GM23248 (cell line): ENCODE results near the gene DTNB. TPM values are rescaled to one million over a fixed set of nuclear protein-coding genes. Genes with fewer than 3 reads are reported as not detected.
"Not testable (repeated sequence)": the region's sequence is repeated elsewhere in the genome, so short reads cannot be mapped to it uniquely, and the experiment has no call there.

Source experiments
- DNase-seq: peaks from one replicate; pipeline ENCODE4 v3.0.0-alpha.2; 2015
- H2AFZ ChIP-seq: fragments of 200-600 bp; sonication (generic); 2 replicates; pipeline ENCODE4 v1.6.1; 2016; ENCODE audit warnings: antibody characterized with exemption
- H3F3A ChIP-seq: fragments of 200-600 bp; sonication (generic); 2 replicates; pipeline ENCODE4 v1.6.1; 2016; ENCODE audit warnings: mild to moderate bottlenecking, antibody characterized with exemption, mixed run types; ENCODE audit not compliant: insufficient read depth
- H3K27ac ChIP-seq: fragments of 200-600 bp; sonication (generic); 2 replicates; pipeline ENCODE4 v1.5.1; 2016; ENCODE audit warnings: mild to moderate bottlenecking
- H3K27me3 ChIP-seq: fragments of 200-600 bp; sonication (generic); replicated peaks from 2 replicates; pipeline ENCODE4 v1.6.1; 2016; ENCODE audit warnings: mild to moderate bottlenecking; ENCODE audit not compliant: insufficient read depth
- H3K36me3 ChIP-seq: fragments of 200-600 bp; sonication (generic); 2 replicates; pipeline ENCODE4 v1.6.1; 2016; ENCODE audit warnings: low read depth, mild to moderate bottlenecking
- H3K4me1 ChIP-seq: fragments of 200-600 bp; sonication (generic); 2 replicates; pipeline ENCODE4 v1.6.1; 2016; ENCODE audit warnings: mild to moderate bottlenecking; ENCODE audit not compliant: insufficient read depth
- H3K4me2 ChIP-seq: fragments of 200-600 bp; sonication (generic); one replicate; pipeline ENCODE4 v1.6.1; 2016; ENCODE audit warnings: mild to moderate bottlenecking; ENCODE audit not compliant: unreplicated experiment
- H3K4me3 ChIP-seq: fragments of 200-600 bp; sonication (generic); 2 replicates; pipeline ENCODE4 v1.5.1; 2016; ENCODE audit warnings: mild to moderate bottlenecking
- H3K79me2 ChIP-seq: fragments of 200-600 bp; sonication (generic); 2 replicates; pipeline ENCODE4 v1.6.1; 2016; ENCODE audit warnings: mild to moderate bottlenecking; ENCODE audit not compliant: insufficient read depth
- H3K9ac ChIP-seq: fragments of 200-600 bp; sonication (generic); 2 replicates; pipeline ENCODE4 v1.6.1; 2016; ENCODE audit warnings: mild to moderate bottlenecking
- H3K9me2 ChIP-seq: fragments of 200-600 bp; sonication (generic); 2 replicates; pipeline ENCODE4 v1.6.1; 2016; ENCODE audit warnings: mixed run types, mild to moderate bottlenecking, moderate library complexity; ENCODE audit not compliant: insufficient read depth
- H3K9me3 ChIP-seq: fragments of 200-600 bp; sonication (generic); one replicate; pipeline ENCODE4 v1.6.1; 2017; ENCODE audit warnings: low read depth
- H4K20me1 ChIP-seq: fragments of 200-600 bp; sonication (generic); 2 replicates; pipeline ENCODE4 v1.6.0; 2016; ENCODE audit not compliant: insufficient read depth
- EZH2 ChIP-seq: fragments of 200-600 bp; sonication (generic); IDR thresholded peaks from 2 replicates; pipeline ENCODE4 v1.6.1; 2018; ENCODE audit warnings: antibody characterized with exemption, mild to moderate bottlenecking; ENCODE audit not compliant: insufficient read depth, poor library complexity, severe bottlenecking
- EZH2phosphoT487 ChIP-seq: fragments of 200-600 bp; sonication (generic); IDR thresholded peaks from 2 replicates; pipeline ENCODE4 v1.6.1; 2018; ENCODE audit warnings: antibody characterized with exemption, moderate library complexity, mild to moderate bottlenecking, low read depth; ENCODE audit not compliant: insufficient read depth
- WGBS, 2 experiments: methylation state at CpG; one replicate each; pipeline ENCODE4 v1.1.6; 2015 to 2017; ENCODE audit warnings: low lambda C conversion rate in 2 of 2, low coverage in 1 of 2; ENCODE audit errors: missing lambda C conversion rate in 2 of 2; 5-methylcytosine and 5-hydroxymethylcytosine counted together
- in situ Hi-C: fragments of 300-500 bp; cut with MboI; formaldehyde crosslinking; loops from 2 replicates; pipeline ENCODE4 v1.15.0; 2020
- polyA plus RNA-seq: library from polyadenylated mRNA; unstranded; fragments of >200 nt; fragmentation: Nextera tagmentation; extraction: Ambion mirVana; gene quantifications from 2 replicates; pipeline ENCODE4 v1.2.1, GENCODE V29; 2016
- total RNA-seq: library from RNA; depleted of rRNA; stranded (reverse); fragments of >200 nt; shearing (Covaris generic); gene quantifications from 2 replicates; pipeline ENCODE4 v1.2.3, GENCODE V29; 2014

Gene DTNB
- total and polyA plus RNA-seq, 2 experiments from 2014 or later, result 1.1 to 4.0 TPM

DNA sequence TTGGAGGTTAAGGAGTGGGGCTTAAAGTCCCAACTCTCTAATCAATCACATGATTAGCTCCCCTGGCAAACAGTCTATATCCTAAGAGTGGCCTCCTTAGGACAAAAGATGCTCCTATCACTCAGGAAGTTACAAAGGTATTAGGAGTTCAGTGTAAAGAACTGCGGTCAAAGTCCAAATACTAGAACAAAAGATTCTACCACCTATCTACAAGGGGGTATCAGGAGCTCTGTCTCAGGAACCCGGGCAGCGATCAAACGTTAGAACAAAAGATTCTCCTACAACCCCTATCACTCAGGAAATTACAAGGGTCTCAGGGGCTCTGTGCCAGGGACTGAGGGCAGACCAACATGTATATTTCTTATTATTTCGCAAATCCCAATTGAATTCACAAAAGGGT, 58.0 kb downstream of the DTNB start:
- Histone ChIP-seq H3K4me3 (no peak overlapping the region), H2AFZ (no peak overlapping the region), H3F3A (peaks cover 17% of the 10 kb centered on the region), H3K4me1 (peaks cover 17% of the 10 kb centered on the region), H3K4me2 (no peak overlapping the region), H3K27ac (no peak overlapping the region), H3K27me3 (no peaks in the 10 kb centered on the region), H4K20me1 (peaks cover 7% of the 10 kb centered on the region; the same call in 1 of the 2 replicates), H3K9me3 (no peaks in the 10 kb centered on the region), H3K36me3 (no peaks in the 10 kb centered on the region), H3K9ac (no peak overlapping the region), H3K9me2 (no peaks in the 10 kb centered on the region), H3K79me2 (no peaks in the 10 kb centered on the region)
- WGBS, 2 experiments, result 94% methylated on average over 5 of the region's 5 CpGs
- in situ Hi-C loops, result no loop called here
- no peak for TF ChIP-seq EZH2phosphoT487
- TF ChIP-seq EZH2, result no peak
- DNase-seq, result no peak

DNA sequence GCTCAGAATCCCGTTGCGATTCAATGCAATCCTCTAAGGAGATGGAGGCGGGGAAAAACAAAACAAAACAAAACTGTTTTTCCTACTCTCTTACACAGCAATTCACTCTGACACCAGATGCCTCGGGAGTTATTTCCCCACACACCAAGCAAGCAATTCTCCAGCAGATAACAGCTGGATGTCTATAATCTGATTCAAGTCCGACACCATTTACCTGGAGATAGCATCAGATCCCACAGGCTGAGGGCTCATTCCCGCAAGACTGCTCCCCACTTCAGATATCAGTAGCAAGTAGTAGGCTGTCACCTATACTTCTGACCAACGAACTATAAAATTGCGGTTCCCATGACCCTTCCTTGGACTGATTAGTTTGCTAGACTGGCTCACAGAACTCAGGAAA, 58.7 kb downstream of the DTNB start:
- whole genome bisulfite sequencing, 2 experiments, result 81 to 82% methylated on average over 8 of the region's 8 CpGs
- no peak overlapping the region for H3K27ac ChIP-seq
- no peak overlapping the region for H2AFZ ChIP-seq
- no peaks in the 10 kb centered on the region for H3K27me3 ChIP-seq
- no peak for TF ChIP-seq EZH2
- no peak for TF ChIP-seq EZH2phosphoT487
- H3K9me2 ChIP-seq, result no peaks in the 10 kb centered on the region
- H3K4me2 ChIP-seq, result no peak overlapping the region
- H3K4me1 ChIP-seq, result peaks cover 17% of the 10 kb centered on the region
- no peaks in the 10 kb centered on the region for H3K9me3 ChIP-seq
- H4K20me1 ChIP-seq, result peaks cover 7% of the 10 kb centered on the region; the same call in 1 of the 2 replicates
- in situ Hi-C loops, result no loop called here
- H3K4me3 ChIP-seq, result no peak overlapping the region
- peaks cover 17% of the 10 kb centered on the region for H3F3A ChIP-seq
- H3K9ac ChIP-seq, result no peak overlapping the region
- no peaks in the 10 kb centered on the region for H3K36me3 ChIP-seq
- H3K79me2 ChIP-seq, result no peaks in the 10 kb centered on the region
- no peak for DNase-seq

DNA sequence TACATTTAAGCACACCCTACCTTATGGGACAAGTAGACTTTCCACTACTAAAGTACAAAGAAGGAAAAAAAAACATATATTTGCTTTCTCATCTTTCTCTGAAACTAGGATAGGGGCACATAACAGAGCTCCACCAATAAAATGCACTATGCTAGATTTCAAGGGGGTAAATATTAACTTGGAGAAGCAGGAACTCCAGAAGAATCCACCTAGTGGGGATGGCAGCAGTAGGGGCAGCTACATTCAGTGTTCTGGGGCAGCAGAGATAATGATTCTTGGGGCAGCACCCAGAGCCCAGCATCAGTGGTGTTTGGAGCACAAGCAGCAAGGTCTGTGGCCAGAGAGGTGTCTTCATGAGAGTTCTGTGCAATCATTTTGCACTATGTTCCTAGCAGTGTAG, 64.7 kb downstream of the DTNB start:
- Histone ChIP-seq H3K9ac (no peak overlapping the region), H3K9me2 (no peaks in the 10 kb centered on the region), H3K27ac (no peak overlapping the region), H3K27me3 (no peaks in the 10 kb centered on the region), H3K36me3 (no peaks in the 10 kb centered on the region), H4K20me1 (no peaks in the 10 kb centered on the region), H2AFZ (no peak overlapping the region), H3F3A (no peaks in the 10 kb centered on the region), H3K79me2 (no peaks in the 10 kb centered on the region), H3K4me1 (no peaks in the 10 kb centered on the region), H3K9me3 (no peaks in the 10 kb centered on the region), H3K4me2 (no peak overlapping the region), H3K4me3 (no peak overlapping the region)
- TF ChIP-seq EZH2 (no peak), EZH2phosphoT487 (no peak)
- in situ Hi-C loops, result no loop called here
- no peak for DNase-seq

DNA sequence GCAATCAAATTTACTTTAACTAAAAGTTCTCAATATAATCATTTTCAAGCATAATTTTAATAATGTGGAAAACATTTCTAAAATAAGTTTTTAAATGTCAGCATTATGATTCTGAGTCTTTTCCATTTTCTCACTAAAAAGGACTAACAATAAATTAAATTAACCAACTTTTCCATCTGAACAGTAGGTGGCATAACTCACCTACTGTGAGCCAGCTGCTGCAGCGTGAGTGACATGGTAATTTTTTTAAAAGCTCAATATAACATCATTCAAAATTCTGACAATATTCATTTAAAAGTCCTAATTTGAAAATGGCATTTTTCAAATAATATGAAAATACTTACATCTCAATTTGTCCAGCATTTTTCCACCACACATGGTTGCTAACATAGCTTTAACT, 66.5 kb downstream of the DTNB start:
- in situ Hi-C loops, result no loop called here
- no peaks in the 10 kb centered on the region for H3K36me3 ChIP-seq
- peak; percentile 52 for DNase-seq
- TF ChIP-seq EZH2 (no peak), EZH2phosphoT487 (no peak)
- no peaks in the 10 kb centered on the region for H3K9me2 ChIP-seq
- H3K27me3 ChIP-seq, result no peaks in the 10 kb centered on the region
- no peak overlapping the region for H3K4me3 ChIP-seq
- H3F3A ChIP-seq, result no peaks in the 10 kb centered on the region
- no peak overlapping the region for H3K27ac ChIP-seq
- no peak overlapping the region for H2AFZ ChIP-seq
- no peaks in the 10 kb centered on the region for H3K9me3 ChIP-seq
- no peak overlapping the region for H3K9ac ChIP-seq
- no peaks in the 10 kb centered on the region for H3K79me2 ChIP-seq
- no peaks in the 10 kb centered on the region for H3K4me1 ChIP-seq
- no peaks in the 10 kb centered on the region for H4K20me1 ChIP-seq
- H3K4me2 ChIP-seq, result no peak overlapping the region
- WGBS, 2 experiments, result 14 to 27% methylated on average over 1 of the region's 1 CpG

DNA sequence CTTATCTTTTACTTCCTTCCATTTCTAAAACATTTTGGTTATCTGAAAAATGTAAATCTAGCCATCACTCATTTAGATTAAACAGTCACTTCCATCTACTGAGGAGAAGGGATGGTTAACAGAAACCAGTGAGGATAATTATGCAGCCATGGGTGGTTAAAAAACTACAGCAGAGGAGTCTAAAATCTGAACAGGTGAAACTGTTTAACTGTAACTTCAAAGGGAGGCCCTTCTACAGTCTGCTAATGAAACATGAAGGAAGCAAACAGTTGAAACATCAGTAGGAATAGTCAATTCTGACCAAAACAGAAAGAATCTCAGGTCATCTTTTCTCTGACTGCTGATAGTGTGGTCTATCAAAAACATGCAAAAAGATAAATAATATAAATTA, 71.0 kb downstream of the DTNB start:
- Histone ChIP-seq H2AFZ (no peak overlapping the region), H3K4me1 (no peaks in the 10 kb centered on the region), H4K20me1 (no peaks in the 10 kb centered on the region), H3K27ac (no peak overlapping the region), H3K4me2 (no peak overlapping the region), H3K4me3 (no peak overlapping the region), H3F3A (no peaks in the 10 kb centered on the region), H3K9me2 (no peaks in the 10 kb centered on the region), H3K79me2 (no peaks in the 10 kb centered on the region), H3K9me3 (no peaks in the 10 kb centered on the region), H3K27me3 (no peaks in the 10 kb centered on the region), H3K36me3 (no peaks in the 10 kb centered on the region), H3K9ac (no peak overlapping the region)
- no peak for DNase-seq
- in situ Hi-C loops, result no loop called here
- TF ChIP-seq EZH2phosphoT487 (no peak), EZH2 (no peak)

DNA sequence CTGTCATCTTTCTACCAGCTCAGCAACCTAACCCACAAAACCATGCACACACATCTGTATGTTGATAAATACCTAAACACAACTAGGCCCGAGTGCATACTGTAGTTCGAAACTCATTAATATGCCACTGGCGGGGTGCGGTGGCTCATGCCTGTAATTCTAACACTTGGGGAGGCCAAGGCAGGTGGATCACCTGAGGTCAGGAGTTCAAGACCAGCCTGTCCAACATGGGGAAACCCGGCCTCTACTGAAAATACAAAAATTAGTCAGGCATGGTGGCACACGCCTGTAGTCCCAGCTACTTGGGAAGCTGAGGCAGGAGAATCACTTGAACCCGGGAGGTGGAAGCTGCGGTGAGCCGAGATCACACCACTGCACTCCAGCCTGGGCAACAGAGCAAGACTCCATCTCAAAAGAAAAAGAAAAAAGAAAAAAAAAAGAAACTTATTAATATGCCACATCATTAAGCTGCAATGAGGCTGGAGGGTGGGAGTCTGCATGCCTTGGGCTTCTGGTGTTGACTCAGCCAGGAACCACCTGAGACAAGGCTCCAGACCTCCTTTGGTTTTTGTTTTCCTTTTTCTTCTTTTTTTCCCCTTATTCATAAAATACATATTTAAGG, 71.6 kb downstream of the DTNB start:
- H3K27ac ChIP-seq, DNase-seq, H3K9ac ChIP-seq, H2AFZ ChIP-seq, H3K4me3 ChIP-seq, H4K20me1 ChIP-seq, H3K9me2 ChIP-seq, H3K4me1 ChIP-seq, H3K9me3 ChIP-seq, H3K79me2 ChIP-seq, H3K36me3 ChIP-seq, H3K4me2 ChIP-seq, in situ Hi-C loops, H3F3A ChIP-seq, H3K27me3 ChIP-seq: not testable (repeated sequence)
- WGBS, 2 experiments, result 93% methylated on average over 9 of the region's 9 CpGs
